Measurements from ENCODE around the gene PPP1R2B.

Gene PPP1R2B

GRCh38 chr5:156871212-156871611 is 21.1 kb downstream of the PPP1R2B start:
- no peak for DNase-seq (ENCODE audit: low read depth in 2 of 2, low spot score in 1 of 2)

- no peak for DNase-seq (ENCODE audit: low read depth in 2 of 2, low spot score in 1 of 2)
These were observed 29.7 kb downstream of the PPP1R2B start for GRCh38 chr5:156879665-156880285.

- DNase-seq (ENCODE audit: low read depth in 2 of 2, low spot score in 1 of 2) = no peak
These were observed 33.3 kb downstream of the PPP1R2B start for GRCh38 chr5:156883316-156883875.

- DNase-seq (ENCODE audit: low read depth in 2 of 2, low spot score in 1 of 2) = no peak
These were observed 38.4 kb downstream of the PPP1R2B start for GRCh38 chr5:156888520-156888919.

GRCh38 chr5:156892223-156892622 is 42.1 kb downstream of the PPP1R2B start:
- no peak for DNase-seq (ENCODE audit: low read depth in 2 of 2, low spot score in 1 of 2)

GRCh38 chr5:156892864-156893263 is 42.8 kb downstream of the PPP1R2B start:
- no peak for DNase-seq (ENCODE audit: low read depth in 2 of 2, low spot score in 1 of 2)

- DNase-seq (ENCODE audit: low read depth in 2 of 2, low spot score in 1 of 2) = no peak
These were observed 43.4 kb downstream of the PPP1R2B start for GRCh38 chr5:156893517-156893916.

DNA sequence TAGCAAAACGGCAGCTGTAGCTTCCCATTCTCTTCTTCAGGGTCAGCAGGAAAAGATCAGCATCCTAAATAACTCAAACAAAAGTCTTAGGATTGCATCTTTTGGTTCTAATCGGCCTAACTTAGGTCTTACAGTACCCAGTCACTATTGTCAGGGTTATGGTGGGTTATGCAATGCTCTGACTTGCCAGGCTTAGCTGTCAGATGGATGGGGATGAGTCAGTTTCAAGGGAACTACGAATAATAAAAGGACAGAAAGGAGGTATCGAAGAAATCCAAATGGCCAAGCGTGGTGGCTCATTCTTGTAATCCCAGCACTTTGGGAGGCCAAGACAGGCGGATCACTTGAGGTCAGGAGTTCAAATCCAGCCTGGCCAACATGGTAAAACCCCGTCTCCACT is 46.5 kb downstream of the PPP1R2B start:
- DNase-seq (ENCODE audit: low read depth in 2 of 2, low spot score in 1 of 2) = no peak

Data from stimulated activated CD8-positive, alpha-beta memory T cell treated with anti-CD3 and anti-CD28 coated beads, Interleukin-4, amount 100 ng/mL, for 4 hours (primary cell).